ENCODE measurements around the gene TPCN2. TPM values are rescaled to one million over a fixed set of nuclear protein-coding genes. Genes with fewer than 3 reads are reported as not detected.

TPCN2 gene
- total and polyA plus RNA-seq, 5 experiments from 2014 or later: 3.8 to 27.2 (median 6.3) TPM

DNA sequence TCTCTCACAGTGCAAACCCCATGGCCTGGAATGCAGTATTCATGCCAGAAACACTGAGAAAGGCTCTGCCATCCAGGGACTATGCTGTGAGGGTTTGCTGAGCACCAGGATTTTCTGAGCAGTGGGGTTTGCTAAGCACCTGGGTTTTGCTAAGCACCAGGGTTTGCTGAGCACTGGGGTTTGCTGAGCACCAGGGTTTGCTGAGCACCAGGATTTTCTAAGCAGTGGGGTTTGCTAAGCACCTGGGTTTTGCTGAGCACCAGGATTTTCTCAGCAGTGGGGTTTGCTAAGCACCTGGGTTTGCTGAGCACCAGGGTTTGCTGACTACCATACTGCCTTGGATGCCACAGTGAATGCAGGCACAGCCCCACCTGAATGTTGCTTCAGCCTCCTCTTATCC is 58.7 kb downstream of the TPCN2 start:
- ATAC-seq (no peak), DNase-seq (no peak)
- H3K27ac Mint-ChIP-seq: no peak overlapping the region
- H3K9me3 Mint-ChIP-seq: peaks cover 0 to 16% (median 0%) of the 10 kb centered on the region in 9 donors
- H3K27me3 Mint-ChIP-seq: peaks cover 0 to 6% (median 0%) of the 10 kb centered on the region in 5 donors
- H3K4me3 Mint-ChIP-seq: no peak overlapping the region
- H3K4me1 Mint-ChIP-seq: peaks cover 0 to 20% (median 8%) of the 10 kb centered on the region in 4 donors
- peaks cover 0 to 4% (median 0%) of the 10 kb centered on the region in 3 donors for H3K36me3 Mint-ChIP-seq
- POLR2A ChIA-PET: no interaction called here

DNA sequence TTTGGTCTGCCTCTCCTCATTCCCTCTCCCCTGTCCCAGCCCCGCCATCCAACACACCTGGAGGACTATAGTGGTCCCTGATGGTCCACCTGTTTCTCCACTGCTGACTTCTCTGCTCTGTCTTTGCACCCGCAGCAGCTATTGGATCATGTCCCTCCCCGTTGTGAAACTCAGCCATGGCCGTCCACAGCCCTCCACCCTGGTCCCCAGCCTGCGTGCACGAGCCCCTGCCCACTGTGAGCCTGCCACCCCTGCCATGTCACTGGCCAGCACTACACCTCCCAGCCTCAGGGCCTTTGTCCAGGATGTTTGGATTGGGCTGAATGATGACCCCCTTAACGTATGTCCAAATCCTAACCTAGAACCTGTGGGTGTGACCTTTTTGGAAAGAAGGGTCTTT is 59.3 kb downstream of the TPCN2 start:
- DNase-seq (no peak), ATAC-seq (no peak)
- Mint-ChIP-seq H3K4me3 (no peak overlapping the region), H3K9me3 (peaks cover 0 to 16% (median 0%) of the 10 kb centered on the region in 9 donors), H3K27me3 (peaks cover 0 to 6% (median 0%) of the 10 kb centered on the region in 5 donors), H3K4me1 (peaks cover 0 to 16% (median 8%) of the 10 kb centered on the region in 4 donors), H3K36me3 (peaks cover 0 to 4% (median 0%) of the 10 kb centered on the region in 3 donors), H3K27ac (no peak overlapping the region)
- POLR2A ChIA-PET: no interaction called here

DNA sequence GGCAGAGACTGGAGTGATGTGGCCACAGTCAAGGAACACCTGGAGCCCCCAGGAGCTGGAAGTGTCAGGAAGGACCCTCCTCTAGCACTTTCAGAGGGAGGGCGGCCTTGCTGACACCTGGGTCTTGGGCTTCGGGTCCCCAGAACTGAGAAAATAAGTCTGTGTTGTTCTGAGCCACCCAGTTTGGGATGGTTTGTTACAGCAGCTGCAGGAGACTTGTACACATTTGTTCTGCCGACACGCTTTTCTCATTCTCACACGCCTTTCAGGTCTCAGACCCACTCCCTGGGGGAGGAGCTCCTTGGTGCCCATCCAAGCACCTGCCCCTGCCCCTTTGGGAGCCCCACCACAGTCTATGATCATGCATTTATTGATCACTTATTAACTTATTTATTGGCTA is 59.8 kb downstream of the TPCN2 start:
- ATAC-seq (no peak), DNase-seq (no peak)
- Mint-ChIP-seq H3K27me3 (peaks cover 0 to 6% (median 0%) of the 10 kb centered on the region in 5 donors), H3K9me3 (peaks cover 0 to 16% (median 0%) of the 10 kb centered on the region in 9 donors), H3K4me1 (peaks cover 0 to 14% (median 7%) of the 10 kb centered on the region in 4 donors), H3K36me3 (peaks cover 0 to 4% (median 0%) of the 10 kb centered on the region in 3 donors), H3K4me3 (no peak overlapping the region), H3K27ac (no peak overlapping the region)
- POLR2A ChIA-PET: no interaction called here

DNA sequence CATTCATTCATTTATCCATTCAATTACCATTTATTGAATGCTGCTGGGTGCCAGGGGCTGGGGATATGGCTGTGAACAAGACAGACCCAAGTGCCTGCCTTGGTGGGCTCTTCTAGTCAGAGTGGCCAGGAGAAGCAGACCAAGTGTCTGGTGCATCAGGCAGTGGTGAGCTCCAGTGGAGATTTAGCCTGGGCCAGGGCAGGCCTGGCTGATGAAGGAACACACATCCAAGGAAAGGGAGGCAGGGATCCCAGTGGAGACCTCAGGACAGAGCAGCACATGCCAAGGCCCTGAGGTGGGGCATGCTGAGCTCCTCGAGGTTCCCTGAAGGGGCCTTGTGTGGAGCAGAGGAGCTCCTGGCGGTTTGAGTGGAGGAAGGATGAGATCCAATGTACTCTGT is 60.4 kb downstream of the TPCN2 start:
- DNase-seq (no peak), ATAC-seq (no peak)
- H3K4me3 Mint-ChIP-seq: no peak overlapping the region
- peak overlapping the region in 2 of 10 donors; percentile 42 to 64 for H3K27ac Mint-ChIP-seq
- peaks cover 0 to 13% (median 7%) of the 10 kb centered on the region in 4 donors for H3K4me1 Mint-ChIP-seq
- peaks cover 0 to 16% (median 0%) of the 10 kb centered on the region in 9 donors for H3K9me3 Mint-ChIP-seq
- peaks cover 0 to 6% (median 0%) of the 10 kb centered on the region in 5 donors for H3K27me3 Mint-ChIP-seq
- POLR2A ChIA-PET: no interaction called here
- peaks cover 0 to 4% (median 0%) of the 10 kb centered on the region in 3 donors for H3K36me3 Mint-ChIP-seq

DNA sequence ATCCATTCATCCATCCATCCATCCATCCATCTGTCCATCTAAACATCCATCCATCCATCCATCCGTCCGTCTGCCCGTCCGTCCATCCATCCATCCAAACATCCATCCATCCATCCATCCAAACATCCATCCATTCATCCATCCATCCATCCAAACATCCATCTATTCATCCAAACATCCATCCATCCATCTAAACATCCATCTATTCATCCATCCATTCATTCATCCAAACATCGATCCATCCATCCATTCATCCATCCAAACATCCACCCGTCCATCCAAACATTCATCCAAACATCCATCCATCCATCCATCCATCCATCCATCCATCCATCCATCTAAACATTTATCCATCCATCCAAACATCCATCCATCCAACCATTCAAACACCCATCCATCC is 61.7 kb downstream of the TPCN2 start:
- H3K36me3 Mint-ChIP-seq: peaks cover 0 to 4% (median 0%) of the 10 kb centered on the region in 3 donors
- ATAC-seq (no peak), DNase-seq (no peak)
- peaks cover 0 to 16% (median 0%) of the 10 kb centered on the region in 9 donors for H3K9me3 Mint-ChIP-seq
- peaks cover 0 to 6% (median 0%) of the 10 kb centered on the region in 5 donors for H3K27me3 Mint-ChIP-seq
- H3K27ac Mint-ChIP-seq: no peak overlapping the region
- H3K4me3 Mint-ChIP-seq: no peak overlapping the region
- POLR2A ChIA-PET: no interaction called here
- H3K4me1 Mint-ChIP-seq: peaks cover 0 to 13% (median 7%) of the 10 kb centered on the region in 4 donors

DNA sequence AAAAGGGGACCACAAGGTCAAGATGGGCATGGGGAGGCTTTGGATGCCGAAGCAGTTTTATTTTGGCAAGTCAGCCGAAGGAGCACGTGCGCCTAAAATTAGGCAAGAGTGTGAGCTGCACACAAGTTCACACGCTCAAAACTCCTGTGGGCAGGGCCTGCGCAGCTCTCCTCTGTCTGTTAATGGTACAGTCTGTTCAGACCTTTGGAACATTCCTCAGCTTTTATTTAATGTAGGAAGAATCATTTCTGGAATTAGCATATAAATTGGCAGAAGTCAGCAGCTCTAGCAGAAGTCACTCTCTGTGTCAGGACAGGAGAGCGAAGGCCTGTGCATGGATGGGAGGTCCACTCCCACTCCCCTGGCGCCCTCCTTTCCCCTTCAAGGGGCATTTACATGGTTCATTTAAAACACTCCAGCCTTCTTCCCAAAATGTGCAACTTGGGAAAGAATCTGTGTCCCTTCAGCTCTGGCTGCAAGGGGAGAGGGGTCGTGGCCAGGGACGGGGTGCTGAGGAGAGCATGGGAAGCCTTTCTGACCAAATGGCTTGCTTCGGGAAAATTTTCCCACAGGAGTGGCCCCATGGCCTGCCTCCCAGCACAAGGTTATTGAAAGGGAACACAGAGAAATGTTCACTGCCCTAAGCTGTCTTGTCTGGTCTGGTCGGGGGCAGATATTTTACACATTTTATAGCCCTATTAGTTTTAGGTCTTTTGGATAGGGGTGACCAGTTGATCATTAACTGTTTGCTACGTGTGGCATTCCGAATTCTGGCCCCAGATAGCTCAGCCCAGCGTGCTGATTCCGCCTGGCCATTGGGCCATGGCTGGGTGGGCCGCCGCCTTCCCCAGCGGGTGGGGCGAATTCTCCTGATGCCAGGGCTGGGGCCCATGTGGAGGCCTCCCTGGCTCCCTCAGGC is 63.2 kb downstream of the TPCN2 start:
- Mint-ChIP-seq H3K4me1 (peaks cover 0 to 12% (median 4%) of the 10 kb centered on the region in 4 donors), H3K36me3 (peaks cover 0 to 4% (median 0%) of the 10 kb centered on the region in 3 donors), H3K27me3 (peaks cover 0 to 6% (median 0%) of the 10 kb centered on the region in 5 donors), H3K9me3 (peaks cover 0 to 16% (median 0%) of the 10 kb centered on the region in 9 donors), H3K4me3 (no peak overlapping the region), H3K27ac (no peak overlapping the region)
- ATAC-seq (no peak), DNase-seq (no peak)
- POLR2A ChIA-PET: no interaction called here

DNA sequence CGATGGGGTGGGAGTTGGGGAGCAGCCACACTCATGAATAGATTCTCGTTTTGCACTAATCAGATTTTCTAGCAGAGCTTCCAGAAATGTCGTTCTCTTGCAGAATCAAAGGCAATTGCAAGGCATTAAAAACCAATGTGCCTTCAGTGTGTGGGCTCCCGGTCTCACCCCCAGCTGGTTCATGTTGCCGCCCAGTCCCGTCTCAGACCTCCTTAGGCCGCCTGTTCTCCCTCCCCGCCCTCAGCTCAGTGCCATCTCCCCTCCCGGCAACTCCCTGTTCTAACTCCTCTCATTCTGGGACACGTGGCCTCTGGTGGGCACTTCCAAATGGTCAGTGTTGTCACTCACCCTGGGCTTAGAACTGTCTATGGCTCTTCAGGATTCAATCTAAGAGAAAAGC is 64.5 kb downstream of the TPCN2 start:
- ATAC-seq (no peak), DNase-seq (no peak)
- Mint-ChIP-seq H3K27ac (peak overlapping the region in 2 of 10 donors; percentile 14 to 38), H3K4me3 (no peak overlapping the region), H3K27me3 (no peaks in the 10 kb centered on the region), H3K9me3 (peaks cover 0 to 16% (median 0%) of the 10 kb centered on the region in 9 donors), H3K4me1 (peaks cover 0 to 9% (median 6%) of the 10 kb centered on the region in 4 donors), H3K36me3 (peaks cover 0 to 4% (median 0%) of the 10 kb centered on the region in 3 donors)
- POLR2A ChIA-PET: interaction anchor here (1.1 kb wide), 1 partner anchor 10 kb away, joined by 4 read pairs; no protein-coding TSS in a partner anchor

DNA sequence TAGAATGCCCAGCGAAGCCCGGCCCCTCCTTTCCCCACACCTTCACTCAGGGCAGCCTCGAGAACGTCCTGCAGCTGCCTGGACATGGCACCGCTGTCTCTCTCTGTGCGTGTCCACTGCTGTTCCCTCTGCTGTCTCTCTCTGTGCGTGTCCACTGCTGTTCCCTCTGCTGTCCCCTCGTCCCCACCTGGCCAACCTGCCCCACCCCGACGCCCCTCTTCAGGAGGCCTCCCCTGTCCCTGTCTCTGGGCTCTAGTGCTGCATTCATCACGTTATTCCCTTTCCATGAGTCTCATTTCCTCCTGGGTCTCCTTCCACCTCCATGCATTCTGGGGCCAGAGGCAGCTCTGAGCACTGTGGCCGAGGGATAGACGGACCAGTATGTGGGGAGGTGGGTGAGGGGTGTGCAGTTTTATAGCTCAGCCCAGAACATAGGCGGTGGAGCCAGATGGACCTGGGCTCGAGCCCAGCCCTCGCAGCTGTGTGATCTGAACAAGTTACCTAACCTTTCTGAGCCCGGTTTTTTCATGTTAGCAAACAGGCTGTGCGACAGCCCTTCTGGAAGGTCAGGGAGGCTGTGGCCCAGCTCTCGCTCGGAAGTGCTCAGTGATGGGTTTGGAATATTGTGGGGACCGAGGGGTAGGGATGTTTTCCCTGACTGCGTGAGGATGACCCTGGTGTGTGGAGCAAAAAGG is 65.1 kb downstream of the TPCN2 start:
- peak overlapping the region in 2 of 10 donors; percentile 14 to 38 for H3K27ac Mint-ChIP-seq

DNA sequence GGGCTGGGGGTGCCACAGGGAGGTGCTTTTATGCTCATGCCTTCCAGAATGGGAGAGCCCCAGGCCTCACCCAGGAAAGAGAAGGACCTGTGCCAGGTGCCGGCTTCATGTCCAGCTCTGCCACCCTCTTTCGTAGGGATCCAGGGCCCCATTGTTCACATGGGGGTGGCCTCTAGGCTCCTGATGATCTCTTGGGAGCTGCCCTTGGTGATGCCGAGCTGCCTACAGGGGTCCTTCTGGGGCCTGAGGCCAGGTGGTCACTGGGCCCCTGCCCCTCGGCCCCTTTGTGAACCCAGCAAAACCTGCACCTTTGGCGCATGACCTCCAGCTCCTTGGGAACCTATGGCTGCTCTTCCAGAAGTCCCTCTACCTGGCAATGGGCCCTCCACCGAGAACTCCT is 65.6 kb downstream of the TPCN2 start:
- H3K9me3 Mint-ChIP-seq: peaks cover 0 to 16% (median 0%) of the 10 kb centered on the region in 9 donors
- no peak overlapping the region for H3K4me3 Mint-ChIP-seq
- peaks cover 0 to 9% (median 5%) of the 10 kb centered on the region in 4 donors for H3K4me1 Mint-ChIP-seq
- H3K27me3 Mint-ChIP-seq: no peaks in the 10 kb centered on the region
- H3K27ac Mint-ChIP-seq: peak overlapping the region in 2 of 10 donors; percentile 18 to 71
- no peak for ATAC-seq
- no peak for DNase-seq
- peaks cover 0 to 3% (median 0%) of the 10 kb centered on the region in 3 donors for H3K36me3 Mint-ChIP-seq
- POLR2A ChIA-PET: interaction anchor here (1.1 kb wide), 1 partner anchor 9 kb away, joined by 4 read pairs; no protein-coding TSS in a partner anchor

More for the DNA sequence above, 65.1 kb downstream of the TPCN2 start:
- H3K9me3 Mint-ChIP-seq: peaks cover 0 to 16% (median 0%) of the 10 kb centered on the region in 9 donors
- POLR2A ChIA-PET: interaction anchor here (1.1 kb wide), 1 partner anchor 10 kb away, joined by 4 read pairs; no protein-coding TSS in a partner anchor
- no peak overlapping the region for H3K4me3 Mint-ChIP-seq
- H3K4me1 Mint-ChIP-seq: peaks cover 0 to 9% (median 6%) of the 10 kb centered on the region in 4 donors
- no peaks in the 10 kb centered on the region for H3K36me3 Mint-ChIP-seq
- H3K27me3 Mint-ChIP-seq: no peaks in the 10 kb centered on the region
- DNase-seq: peak in 1 of 10 donors; percentile 56
- no peak for ATAC-seq

DNA sequence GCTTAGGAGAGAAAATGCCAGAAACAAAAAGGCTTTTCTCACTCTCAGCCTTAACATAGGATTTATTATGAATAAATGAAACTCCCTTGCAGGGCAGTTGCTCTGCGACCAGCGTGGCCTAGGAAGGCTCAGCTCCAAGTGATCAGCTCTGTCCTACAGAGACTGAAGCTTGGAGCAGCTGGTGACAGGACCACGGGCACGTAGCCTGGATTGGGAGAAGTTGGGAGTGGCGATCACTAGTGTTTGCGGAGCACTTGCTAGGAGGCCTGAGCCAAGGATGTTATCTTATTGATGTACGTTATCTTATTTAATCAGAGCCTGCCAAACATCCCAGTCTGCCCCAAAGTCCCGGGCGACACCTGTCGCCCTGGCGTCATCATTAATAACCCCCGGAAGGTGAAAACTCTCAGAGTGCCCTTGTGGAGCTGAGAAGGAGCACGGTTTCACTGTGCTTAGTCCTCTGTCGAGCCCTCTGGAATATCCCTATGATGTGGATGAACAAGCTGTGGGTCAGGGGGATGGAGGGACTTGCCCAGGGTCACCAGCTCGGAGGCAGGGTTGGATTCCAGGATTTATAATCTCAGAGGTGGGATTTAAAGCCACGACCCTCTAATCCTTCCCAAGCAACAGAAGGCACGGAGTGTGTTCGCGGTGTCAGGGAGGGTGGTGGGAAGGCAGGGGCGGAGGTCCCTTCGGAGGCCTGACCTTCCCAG is 66.2 kb downstream of the TPCN2 start:
- H3K9me3 Mint-ChIP-seq: peaks cover 0 to 12% (median 0%) of the 10 kb centered on the region in 9 donors
- H3K27me3 Mint-ChIP-seq: no peaks in the 10 kb centered on the region
- no peak for DNase-seq
- POLR2A ChIA-PET: no interaction called here
- H3K36me3 Mint-ChIP-seq: peaks cover 0 to 4% (median 0%) of the 10 kb centered on the region in 3 donors
- peaks cover 0 to 9% (median 5%) of the 10 kb centered on the region in 4 donors for H3K4me1 Mint-ChIP-seq
- no peak for ATAC-seq
- no peak overlapping the region for H3K4me3 Mint-ChIP-seq
- H3K27ac Mint-ChIP-seq: peak overlapping the region in 4 of 10 donors; percentile 15 to 71 (median 38)

DNA sequence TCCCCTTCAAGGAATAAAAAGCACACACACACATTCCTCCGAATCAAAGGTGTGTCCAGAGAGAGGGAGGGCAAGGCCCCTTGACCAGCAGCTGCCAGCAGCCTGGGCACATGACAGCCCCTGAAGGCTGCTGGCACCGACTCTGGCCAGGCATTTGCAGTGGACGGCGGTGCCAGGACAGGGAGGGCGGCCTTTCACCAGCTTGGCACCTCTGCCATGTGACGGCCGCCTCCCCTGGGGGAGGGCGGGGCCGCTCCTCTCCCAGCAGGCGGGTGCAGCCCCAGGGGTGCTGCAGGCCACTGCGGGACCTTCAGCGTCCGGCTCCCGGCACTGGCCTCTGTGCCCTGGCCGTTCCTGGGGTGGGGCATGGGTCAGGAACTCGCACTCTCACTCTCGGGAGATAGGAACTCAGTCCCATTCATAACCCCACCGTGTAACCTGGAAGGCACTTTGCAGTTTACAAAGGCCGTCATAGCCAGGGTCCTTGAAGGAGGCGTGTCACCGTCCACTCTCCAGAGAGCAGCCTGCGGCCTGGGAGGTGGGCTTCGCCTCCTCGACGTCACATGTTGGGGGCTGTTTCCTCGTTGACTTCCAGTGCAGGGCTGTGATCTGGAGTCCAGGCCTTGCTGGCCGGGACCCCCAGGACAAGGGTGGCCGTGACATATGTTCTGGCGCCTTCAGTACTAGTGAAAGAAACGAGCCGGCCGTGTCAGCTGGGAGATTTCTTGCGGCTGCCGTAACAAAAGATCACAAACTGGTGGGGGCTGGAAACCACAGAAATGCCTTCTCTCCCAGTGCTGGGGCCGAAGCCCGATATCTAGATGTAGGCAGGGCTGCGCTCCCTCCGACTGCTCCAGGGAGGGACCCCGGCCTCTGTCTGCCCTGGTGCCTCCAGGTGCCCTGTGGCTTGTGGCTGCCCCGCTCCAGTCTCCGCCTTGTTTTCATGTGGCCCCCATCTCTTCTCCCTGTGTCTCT is 67.1 kb downstream of the TPCN2 start:
- peaks cover 2 to 14% (median 8%) of the 10 kb centered on the region in 4 donors for H3K4me1 Mint-ChIP-seq
- peaks cover 0 to 4% (median 0%) of the 10 kb centered on the region in 3 donors for H3K36me3 Mint-ChIP-seq
- no peak overlapping the region for H3K27ac Mint-ChIP-seq
- peaks cover 0 to 3% (median 0%) of the 10 kb centered on the region in 9 donors for H3K9me3 Mint-ChIP-seq
- ATAC-seq (no peak), DNase-seq (peak in 1 of 10 donors; percentile 16)
- no peak overlapping the region for H3K4me3 Mint-ChIP-seq
- no peaks in the 10 kb centered on the region for H3K27me3 Mint-ChIP-seq
- POLR2A ChIA-PET: no interaction called here

Data from naive thymus-derived CD8-positive, alpha-beta T cell (primary cell).